NK-92 (cell line): ENCODE results near the gene CD247.

Experiments
- DNase-seq: peaks from one replicate; lab custom pipeline; 2025; ENCODE audit not compliant: unreplicated experiment; lab: John Stamatoyannopoulos, UW

The CD247 gene

DNA sequence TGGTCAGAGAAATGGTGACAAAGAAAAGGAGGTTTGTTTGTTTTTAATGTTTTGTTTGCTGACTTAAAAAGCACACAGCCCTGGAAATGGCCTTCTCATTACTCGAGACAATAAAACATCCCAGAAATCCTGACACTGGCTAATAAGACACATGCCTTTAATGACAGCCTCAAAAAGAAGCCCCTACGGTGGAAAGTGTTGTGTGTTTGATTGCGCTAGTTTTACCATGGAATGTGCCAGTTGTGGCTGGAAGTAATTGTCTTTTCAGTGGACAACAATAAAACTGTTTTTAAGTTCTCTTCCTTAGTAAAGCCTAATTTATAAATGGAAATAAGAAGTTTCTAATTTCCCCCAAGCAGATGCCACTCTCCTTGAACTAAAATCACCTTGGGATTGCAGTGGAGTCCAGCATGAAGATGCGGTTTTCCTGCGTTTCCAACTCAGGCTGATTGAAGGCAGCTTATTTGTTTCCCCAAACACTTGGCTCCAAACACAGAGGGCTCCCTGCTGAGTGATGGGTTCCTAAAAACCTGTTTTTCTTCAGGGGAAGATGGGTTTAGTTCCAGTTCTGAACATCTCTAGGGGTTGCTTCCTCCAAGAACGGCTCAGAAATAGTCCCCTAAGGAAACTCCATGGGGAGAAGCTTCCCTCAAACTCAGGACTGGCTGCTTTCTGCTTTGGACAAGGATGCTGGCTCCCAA is 54.3 kb downstream of the CD247 start:
- DNase-seq = no peak

DNA sequence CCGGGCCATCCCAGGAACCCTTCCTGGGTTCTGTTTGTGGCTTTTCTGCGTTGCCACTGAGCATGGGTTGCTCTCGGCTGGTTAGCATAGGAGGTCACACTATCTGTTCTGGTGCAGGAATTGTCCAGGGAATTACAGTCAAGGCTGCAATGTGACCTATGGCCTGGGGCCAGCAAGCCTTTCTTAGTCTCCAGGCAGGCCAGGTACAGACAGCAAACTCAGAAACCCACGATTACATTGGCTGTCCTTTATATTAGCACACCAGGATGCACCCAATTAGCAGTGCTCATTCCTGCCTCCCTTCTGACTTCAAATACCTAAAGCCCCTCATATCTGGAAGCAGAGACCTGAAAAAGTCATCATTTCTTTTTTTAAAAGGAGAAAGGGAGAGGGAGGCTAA is 55.2 kb downstream of the CD247 start:
- DNase-seq = no peak

DNA sequence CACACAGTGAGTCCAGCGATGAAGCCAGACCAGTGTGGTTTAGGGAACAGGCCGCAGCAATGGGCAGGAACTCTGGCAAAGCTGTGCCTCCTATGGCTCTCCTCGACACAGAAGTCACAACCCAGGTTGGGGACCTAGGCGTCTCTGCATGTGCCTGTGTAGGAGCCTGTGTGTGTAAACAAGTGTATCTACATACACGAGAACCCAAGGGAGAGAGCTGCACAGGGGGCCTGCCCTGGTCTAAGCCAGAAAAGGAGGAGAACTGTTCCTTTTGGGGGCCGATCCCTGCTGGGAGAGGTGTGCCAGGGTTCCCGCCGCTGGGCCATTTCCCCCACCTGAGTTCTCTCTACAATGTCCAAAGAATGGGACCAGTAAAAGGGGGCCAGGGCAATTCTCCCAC is 56.0 kb downstream of the CD247 start:
- DNase-seq = no peak

DNA sequence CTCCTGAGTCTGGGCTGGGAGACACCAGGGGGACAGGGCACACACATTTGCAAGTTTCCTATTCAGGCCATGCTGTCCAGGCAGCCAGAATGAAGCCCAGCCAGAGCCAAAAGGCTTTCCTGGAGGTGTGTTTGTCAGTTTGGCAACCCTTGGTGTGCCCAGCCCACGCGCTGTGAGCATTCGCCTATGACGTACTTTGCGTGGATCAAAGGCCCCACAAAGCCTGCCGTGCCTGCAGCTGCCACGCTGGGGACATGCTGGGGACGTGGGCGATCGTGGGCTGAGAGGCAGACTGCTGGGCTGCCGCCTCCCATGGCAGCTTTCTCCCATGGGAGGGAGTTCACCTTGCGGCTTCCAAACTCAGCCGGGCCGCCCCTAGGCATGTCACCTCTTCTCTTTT is 57.5 kb downstream of the CD247 start:
- no peak for DNase-seq

DNA sequence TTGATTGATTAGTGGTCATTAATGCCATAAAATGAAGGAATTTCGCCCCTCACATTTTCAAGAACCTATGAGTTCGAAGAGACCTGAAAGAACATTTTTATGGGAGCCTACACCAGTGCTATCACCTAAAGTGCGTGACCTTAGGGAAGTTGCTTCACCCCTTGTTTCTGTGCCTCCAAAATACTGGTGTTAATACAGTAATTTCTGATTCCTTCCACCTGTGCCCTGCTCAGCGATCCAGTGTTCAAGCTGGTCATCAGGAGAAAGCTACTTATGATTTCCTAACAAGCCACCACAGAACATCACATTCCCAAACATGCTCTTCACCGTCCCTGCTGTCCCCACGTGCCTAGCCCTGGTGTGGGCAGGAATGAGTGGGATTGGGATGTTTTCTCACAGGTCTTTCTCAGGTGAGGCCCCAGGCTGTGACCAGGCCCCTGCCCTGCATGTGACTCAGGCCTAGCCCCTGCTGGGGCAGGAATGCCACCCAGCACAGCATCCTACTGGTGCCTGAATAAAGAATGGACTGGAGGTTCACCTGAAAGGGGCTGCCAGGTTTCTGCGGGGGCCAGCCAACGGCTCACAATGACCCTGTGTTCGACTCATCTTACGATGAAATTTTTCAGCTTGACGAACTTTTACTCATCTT is 60.3 kb downstream of the CD247 start:
- no peak for DNase-seq

DNA sequence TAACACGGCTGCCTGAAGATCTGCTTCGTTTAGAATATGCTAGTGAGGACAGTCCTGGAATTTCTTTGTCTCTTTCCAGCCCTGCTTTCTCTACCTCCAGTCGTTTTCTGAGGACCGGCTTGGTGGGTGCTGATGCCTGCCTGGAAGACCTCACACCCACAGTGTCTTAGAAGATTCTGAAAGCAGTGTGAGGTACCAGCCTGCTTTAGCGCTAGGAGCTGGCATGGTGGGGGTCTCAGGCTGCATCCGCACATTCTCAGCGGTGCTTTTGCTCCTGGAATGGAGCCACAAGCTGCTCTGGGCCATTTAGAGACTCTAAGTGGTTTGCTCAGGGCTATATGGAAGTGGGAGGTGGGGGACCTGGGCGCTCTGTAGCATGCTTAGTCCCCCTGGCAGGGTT is 61.4 kb downstream of the CD247 start:
- no peak for DNase-seq

DNA sequence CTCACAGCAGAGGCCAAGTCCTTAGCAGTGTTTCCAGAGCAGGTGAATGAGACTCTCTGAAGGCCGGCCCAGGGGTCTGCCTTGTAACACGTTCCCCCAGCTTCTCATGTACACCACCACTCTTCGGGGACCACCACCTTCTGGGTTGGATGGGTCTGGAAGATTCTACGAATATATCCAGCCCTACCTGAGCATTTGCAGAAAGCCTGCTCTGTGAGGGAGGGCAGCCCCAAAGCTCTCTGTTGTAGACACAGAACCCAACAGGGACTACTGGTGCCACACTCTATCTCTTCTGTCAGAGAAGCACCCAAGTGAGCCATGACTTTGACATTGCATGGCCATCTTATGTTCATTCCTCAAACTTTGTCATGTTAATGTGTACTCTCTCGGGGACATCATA is 61.8 kb downstream of the CD247 start:
- no peak for DNase-seq

DNA sequence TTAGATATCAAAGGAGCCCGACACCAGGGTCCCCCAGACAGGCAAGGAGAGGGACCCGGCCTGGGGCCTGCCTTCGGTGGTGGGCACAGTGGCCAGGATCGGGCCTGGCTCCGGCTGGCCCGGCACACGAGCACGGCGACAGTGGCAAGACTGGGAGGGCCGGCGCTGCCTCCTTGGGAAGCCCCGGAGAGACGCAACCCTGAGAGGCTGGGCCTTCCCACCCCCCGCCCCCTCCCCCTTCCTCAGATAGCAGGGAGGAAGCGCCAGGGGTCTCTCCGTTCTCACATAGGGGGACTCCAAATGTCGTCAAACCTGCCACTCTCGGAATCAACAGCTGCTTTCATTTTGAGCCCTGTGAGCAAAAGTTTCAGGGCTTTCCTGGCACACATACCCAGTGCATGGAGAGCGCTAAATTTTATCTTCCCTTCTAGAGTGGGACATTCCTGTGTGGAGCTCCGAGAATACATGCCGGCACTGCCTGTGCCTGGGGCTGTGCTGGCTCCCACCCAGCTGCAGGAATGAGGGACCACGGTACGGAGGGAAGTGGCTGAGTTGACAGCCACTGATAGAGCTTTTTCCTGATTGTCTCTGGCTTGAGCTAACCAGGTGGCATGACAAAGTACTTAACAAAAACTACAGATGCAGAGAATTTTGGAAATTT is 62.4 kb downstream of the CD247 start:
- no peak for DNase-seq

DNA sequence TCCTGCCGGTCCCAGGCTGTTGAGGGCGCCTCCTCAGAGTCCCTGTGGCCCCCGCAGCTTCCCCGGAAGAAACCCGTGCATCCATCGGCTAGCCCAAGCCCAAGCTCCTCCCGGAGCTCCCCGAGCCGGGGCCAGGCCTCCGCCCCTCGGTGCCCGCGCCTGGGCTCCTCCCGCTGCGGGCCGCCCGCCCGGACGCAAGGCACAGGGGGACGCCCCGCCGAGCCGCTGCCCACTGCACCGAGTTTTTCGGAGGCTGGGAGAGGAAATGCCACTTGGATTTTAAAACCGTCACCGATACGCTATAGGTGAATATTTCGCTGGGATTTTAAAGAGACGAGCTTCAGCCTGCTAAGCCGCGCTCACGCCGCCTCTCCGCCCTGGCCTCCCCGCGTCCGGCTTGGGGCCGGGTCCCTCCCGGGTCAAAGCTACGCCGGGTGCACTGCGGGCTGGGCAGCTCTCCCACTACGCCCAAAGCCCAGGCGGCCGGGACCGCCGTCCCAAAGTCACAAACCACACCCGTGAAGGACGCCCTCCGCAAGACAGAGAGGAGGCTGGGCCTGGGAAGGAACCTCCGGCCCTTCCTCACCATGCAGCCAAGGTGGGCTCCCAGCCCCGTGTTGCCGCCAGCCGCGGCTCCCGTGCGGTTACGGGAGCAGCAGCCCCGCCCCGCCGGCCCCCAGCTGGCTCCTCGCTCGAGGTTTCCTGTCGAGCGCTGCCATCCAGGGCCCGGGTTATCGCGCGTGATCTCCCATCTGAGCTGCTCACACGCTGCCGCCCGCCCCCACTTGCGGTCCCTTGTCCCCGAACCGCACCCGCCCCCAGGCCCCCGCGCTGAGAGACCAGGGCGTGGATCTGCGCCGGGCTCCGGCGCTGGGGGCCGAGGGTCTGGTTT is 63.2 kb downstream of the CD247 start:
- no peak for DNase-seq

DNA sequence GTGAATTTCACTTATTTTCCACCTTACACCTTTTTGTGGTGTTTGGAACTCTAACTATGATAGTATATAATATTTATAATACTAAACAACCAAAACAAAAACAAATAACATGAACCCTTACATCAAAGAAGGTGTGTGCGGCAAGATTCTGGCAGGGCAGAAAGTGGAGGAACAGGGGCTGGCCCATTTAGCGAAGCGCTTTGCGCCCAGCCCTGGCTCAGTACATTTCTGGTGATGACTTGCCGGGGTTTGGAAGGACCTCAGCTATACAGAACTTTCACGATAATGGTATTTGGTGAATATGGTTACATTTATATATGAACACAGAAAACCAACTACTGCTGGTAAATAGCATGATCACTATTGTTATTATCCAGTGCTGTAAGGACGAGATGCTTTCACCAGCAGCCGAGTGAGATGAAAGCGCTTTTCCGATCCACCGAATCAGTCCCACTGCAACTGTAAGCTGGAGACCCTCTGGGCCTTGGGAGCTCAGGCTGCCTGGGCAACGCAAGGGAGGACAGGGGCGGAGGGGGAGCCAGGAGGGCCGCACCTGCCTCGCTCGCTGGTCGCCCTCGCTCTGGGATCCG is 63.9 kb downstream of the CD247 start:
- no peak for DNase-seq

DNA sequence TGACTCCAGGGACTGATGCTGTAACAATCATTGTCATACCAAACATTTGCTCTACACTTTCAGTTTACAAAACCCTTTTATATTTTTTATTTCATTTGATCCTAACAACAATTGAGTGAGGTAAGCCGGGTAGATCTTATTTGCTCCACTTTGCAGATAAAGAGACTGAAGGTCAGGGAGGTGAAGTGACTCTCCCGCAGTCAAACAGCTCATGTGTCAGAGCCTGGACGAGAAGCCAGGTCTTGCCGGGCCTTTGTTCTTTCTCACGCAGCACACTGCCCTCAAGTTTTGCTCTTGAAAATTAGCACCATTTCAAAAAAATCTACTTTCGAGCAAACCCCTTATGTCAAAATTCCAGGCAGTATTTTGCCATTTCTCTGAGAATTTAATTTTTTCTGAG is 65.2 kb downstream of the CD247 start:
- DNase-seq = no peak

DNA sequence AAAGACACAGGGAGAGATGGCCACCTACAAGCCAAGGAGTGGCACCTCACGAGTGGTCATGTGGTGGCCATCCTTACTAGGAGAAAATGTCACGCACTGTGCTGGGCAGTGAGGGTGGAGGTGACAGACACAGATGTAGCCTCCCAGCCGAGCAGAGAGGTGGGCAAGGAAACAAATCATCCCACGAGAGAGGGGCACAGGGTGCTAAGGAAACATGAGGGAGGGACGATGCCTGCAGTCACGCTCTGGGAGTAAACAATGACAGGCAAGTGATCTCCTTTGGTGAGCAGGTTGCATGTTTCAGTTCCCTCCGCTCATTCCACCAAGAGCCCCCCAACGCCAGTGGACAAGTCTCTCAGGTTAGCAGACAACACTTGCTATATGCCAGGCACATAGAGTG is 65.8 kb downstream of the CD247 start:
- DNase-seq = no peak

DNA sequence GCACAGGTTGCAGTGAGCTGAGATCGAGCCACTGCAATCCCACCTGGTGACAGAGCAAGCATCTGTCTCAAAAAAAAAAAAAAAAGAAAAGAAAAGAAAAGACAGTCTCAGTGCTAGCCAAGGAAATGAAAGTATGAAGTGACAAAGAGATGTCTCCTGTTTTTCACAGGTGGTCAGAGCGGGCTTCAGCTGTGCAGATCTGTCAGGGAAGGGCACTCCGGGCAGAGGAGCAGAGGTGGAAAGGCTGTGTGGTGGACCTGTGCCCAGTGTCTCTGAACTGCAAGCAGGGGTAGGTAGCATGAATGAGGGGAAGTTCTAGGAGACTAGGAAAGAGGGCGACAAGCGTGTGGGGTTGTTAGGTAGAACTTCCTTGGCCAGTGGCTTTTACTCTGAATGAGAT is 67.5 kb downstream of the CD247 start:
- DNase-seq = no peak

DNA sequence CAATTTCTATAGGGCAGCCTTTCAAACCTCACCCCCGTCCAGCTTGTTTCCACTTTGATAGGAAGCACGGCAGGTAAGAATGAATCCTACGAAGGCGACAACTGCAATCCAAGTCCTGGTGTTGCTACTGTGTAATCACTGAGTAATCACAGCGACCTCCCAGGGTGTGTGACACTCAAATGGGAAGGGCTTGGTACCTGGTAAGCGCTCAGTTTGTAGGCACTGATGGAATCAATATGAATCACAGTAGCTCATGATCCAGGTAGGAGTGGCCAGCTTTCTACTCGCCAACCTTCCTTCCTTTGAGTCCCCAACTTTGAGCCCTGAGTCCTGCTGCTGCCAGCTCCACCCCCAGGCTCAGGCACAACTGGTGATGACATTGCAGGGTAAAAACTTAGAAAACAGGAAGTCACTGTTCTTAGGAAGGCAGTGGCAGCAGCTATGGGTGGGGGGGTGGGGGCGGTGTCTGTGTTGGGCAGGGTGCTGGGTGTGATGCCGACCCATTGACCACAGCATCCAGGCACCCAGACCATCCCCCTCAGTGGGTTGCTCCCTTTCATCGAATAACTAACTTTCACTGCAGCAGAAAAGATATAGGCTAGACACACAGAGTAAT is 70.7 kb downstream of the CD247 start:
- DNase-seq = no peak

DNA sequence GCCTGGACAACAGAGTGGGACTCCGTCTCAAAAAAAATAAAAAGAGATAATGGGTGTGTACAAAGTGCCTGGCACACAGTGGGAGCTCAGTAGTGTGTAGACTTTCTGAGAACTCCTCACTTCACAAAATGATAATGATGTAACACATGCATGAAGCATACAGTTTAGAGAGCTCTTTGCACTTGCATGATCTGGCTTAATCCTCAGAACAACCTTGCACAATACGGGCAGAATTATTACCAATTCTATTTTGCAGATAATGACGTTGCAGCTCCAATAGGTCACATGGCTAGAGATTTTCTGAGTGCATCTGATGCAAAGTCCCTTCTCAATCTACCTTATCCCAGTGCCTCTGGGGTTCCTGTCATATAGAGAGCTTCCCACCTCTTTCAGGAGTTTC is 71.4 kb downstream of the CD247 start:
- no peak for DNase-seq

DNA sequence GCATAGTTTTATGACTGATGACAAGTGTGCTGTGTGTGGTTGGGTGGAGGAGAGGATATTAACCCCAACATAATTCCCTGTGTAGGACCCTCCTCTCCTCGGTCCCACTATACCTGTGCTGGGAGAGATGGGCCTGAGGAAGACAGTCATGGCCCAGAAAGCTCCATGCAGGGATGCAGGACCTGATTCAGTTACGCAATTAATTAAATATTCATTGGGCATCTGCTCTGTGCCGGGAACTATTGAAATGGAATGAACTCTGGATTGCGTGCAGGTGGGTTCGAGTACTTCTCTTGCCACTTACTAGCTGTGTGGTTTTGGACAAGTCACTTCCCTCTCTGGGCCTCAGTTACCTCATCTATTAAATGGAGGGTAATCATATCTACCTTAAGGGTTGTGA is 74.6 kb downstream of the CD247 start:
- no peak for DNase-seq

DNA sequence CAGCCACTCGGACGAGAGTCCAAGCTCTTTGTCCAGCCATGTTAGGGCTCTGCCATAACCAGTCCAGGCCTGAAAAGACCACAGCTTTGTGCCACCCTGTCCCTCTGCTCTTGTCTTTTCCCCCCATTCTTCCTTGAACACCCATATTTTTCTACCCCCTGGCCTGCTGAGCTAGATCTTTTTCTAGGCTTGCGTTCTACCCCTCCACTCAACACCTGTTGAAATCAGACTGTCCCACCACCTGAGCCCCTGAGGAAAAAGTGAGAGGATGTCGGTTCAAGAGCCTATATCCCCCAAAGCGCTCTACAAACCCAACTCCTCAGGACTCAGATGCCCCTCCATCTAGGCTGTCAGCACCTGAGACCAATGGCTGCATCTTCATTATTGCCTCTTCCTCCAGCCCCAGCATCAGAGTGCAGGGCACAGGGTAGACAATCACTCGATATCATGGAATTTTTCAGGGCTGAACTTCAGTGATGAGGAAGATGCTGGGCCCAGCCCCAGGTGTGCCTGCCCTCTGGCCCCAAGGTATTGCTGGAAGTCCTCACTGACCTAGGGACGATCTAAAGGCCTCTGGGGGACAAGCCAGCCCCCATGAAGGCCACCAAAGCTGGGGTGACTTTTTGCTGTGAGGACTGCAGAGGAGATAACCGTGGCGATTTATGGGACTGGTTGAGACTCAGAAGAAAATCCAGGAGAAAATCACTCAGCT is 75.3 kb downstream of the CD247 start:
- no peak for DNase-seq

DNA sequence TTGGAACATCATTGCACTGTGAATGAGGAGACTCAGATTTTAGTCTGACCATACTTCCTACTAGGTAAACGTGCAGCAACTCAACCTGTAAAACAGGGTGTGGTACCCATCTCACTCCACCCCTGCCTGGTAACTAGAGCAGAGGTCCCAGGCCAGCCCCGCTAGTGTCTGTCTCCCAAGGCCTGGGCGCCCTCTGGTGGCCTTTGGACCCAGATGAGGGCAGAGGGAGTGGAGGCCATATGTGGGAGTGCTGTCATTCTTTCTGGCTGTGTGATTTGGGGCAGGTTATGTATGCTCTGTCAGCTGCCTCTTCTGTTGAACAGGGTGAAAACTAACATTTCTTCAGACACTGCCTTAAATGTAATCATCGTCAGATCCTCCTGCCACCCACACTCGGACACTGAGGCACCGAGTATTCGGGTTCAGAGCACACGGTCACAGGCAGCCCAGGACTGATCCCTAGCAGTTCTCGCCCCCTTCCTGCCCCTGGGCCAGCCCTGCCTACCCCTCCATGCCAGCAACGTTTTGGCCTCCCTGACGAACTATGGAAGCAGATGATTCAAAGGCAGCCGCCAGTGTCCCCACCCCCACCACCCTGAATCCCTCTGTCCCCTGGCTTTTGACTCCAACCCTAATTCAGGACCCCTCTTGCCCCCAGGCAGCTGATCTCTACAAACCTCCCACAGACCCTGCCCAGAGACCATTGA is 76.0 kb downstream of the CD247 start:
- no peak for DNase-seq

DNA sequence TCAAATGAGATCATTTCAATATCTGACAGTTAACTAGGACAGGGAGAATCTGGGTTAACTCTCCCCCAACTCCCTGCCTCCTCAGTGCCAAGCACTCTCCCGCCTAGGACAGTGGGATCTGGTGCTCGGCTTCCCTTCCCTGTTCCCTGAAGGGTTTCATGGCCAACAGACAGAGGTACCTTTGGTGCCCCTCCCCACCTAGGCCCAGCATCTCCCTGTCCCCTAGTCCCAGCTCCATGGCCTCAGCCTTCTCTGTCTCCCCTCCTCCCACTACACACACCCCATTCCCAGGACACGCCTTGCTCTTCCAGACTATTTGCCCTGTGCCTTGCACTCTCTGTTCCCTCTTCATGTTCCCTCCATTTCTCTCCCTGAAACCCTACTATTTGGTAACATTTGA is 77.1 kb downstream of the CD247 start:
- no peak for DNase-seq

DNA sequence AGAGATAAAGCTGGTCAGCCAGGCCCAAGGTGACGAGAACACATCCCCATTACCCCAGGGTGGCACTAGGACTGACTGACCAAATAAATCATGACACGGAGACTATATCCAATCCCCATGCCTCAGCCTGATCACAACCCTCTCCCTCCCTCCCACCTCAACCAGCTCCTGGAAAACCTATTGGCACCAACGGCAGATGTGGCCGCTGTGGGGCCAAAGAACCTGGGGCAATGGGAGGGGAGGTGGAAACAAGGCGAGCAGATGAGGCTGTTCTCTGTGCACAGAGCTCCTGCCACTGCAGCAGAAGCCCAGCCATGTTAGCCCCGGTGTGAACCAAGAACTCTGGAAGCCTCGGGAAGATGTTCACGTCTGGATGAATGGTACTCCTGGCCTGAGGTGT is 77.6 kb downstream of the CD247 start:
- DNase-seq = no peak
